ENCODE data around the gene RHBDL3.

Gene RHBDL3

GRCh38 chr17:32356378-32356743, 90.7 kb downstream of the RHBDL3 start:
- no peak for DNase-seq (ENCODE audit: low read depth in 3 of 3, low spot score in 1 of 3)

GRCh38 chr17:32356750-32357149, 91.1 kb downstream of the RHBDL3 start:
- DNase-seq (ENCODE audit: low read depth in 3 of 3, low spot score in 1 of 3) = no peak

DNA sequence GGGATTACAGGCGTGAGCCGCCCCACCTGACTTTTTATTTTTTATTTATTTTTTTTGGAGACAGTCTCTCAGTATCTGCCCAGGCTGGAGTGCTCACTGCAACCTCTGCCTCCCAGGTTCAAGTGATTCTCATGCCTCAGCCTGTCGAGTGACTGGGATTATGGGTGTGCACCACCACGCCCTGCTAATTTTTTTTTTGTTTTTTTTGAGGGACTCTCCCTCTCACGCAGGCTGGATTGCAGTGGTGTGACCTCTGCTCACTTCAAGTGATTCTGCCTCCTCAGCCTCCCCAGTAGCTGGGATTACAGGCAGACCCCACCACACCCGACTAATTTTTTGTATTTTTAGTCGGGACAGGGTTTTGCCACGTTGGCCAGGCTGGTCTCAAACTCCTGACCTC, 92.0 kb downstream of the RHBDL3 start:
- no peak for DNase-seq (ENCODE audit: low read depth in 3 of 3, low spot score in 1 of 3)

DNA sequence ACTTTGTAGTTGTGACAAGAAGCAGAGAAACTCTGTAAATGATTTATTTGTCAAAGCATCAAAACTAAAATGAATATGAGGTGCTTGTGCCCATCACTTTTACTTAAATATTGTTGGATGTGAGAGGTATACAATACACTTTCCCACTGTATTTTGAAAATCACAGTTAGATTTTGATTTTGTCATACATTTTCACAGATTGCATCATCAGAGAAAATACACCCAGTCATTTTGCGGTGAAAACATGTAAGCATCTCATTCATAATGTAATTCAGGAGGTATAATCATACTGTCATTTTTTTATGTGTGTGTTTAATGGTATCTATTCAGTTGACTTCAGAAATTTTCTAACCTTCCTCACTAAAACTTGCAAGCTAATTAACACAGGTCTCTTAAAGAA, 95.6 kb downstream of the RHBDL3 start:
- no peak for DNase-seq (ENCODE audit: low read depth in 3 of 3, low spot score in 1 of 3)

DNA sequence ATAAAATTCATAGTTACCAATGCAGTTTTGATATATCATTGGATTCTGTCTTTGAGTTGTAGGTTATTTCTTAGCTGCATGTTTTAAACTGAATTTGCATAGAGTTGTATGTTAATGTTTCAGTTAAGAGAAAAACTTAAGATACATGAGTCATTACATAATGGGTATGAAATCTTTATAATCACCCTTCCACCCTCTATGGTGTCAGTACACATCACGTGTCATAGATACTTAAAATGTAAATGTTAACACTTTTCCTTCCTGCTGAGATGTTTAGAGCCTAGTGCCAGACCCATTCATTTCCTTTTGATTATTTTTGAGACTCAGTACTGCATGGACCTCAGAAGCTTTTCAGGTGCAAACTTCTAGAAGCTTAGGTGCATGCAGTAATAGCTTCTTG, 104.8 kb downstream of the RHBDL3 start:
- no peak for DNase-seq (ENCODE audit: low read depth in 3 of 3, low spot score in 1 of 3)

Data from stimulated activated CD4-positive, alpha-beta T cell treated with anti-CD3 and anti-CD28 coated beads, TNF-alpha, amount 100 ng/mL, for 1 hour (primary cell).